Measurements from ENCODE around the gene TMEM184A. TPM values are rescaled to one million over a fixed set of nuclear protein-coding genes. Genes with fewer than 3 reads are reported as not detected.

TMEM184A gene
- total and polyA plus RNA-seq, 2 of the 13 experiments (the other 11 are each of a cell fraction or from before 2014, with no cell fraction given), result 9.5 to 20.4 TPM

GRCh38 chr7:1549357-1550004 lies 6.5 kb downstream of the TMEM184A start:
- CTCF ChIA-PET (ENCODE audit: low intra/inter-chr PET ratio, low total read pairs), result no interaction called here
- ATAC-seq, result no peak
- H3K4me3 ChIP-seq (replicated peaks in 1 of 3; ENCODE audit: insufficient read depth in 1 of 3, low read depth in 2 of 3, low read length in 3 of 3), result no peak overlapping the region
- no peak overlapping the region for H3K9ac ChIP-seq (ENCODE audit: insufficient read depth, low read depth, low read length)
- H3K4me1 ChIP-seq (ENCODE audit: insufficient read depth, low read length), result peaks cover 8% of the 10 kb centered on the region
- no peak for DNase-seq (ENCODE audit: low spot score)
- H3K27me3 ChIP-seq (ENCODE audit: control insufficient read depth in 1 of 2, insufficient read depth in 2 of 2, low read length in 2 of 2), result no peaks in the 10 kb centered on the region
- no peak overlapping the region for H2AFZ ChIP-seq (ENCODE audit: low read length)
- H3K27ac ChIP-seq (ENCODE audit: extremely low read length, insufficient read depth, low read length), result no peak overlapping the region
- no peaks in the 10 kb centered on the region for H3K9me3 ChIP-seq (ENCODE audit: low read length)
- H3K4me2 ChIP-seq (ENCODE audit: low read depth, low read length), result no peak overlapping the region
- TF ChIP-seq RBFOX2 (IDR thresholded peaks at IDR 0.05; ENCODE audit: low read depth, low read length) (0 out of 2 replicates have a peak, but pooled peaks have one; percentile 47), ZNF576 (CRISPR knock-in tag; IDR thresholded peaks at IDR 0.05) (no peak), FOXK2 (IDR thresholded peaks at IDR 0.05) (no peak), CBFB (CRISPR knock-in tag; IDR thresholded peaks at IDR 0.05) (no peak), RFX3 (CRISPR knock-in tag; IDR thresholded peaks at IDR 0.05) (no peak), ELF4 (CRISPR knock-in tag; IDR thresholded peaks at IDR 0.05; ENCODE audit: borderline replicate concordance) (no peak), ZNF761 (CRISPR knock-in tag; conservative IDR thresholded peaks at IDR 0.05) (no peak)
- no TSS peak for BruUV-seq (replicated peaks)
- no peaks in the 10 kb centered on the region for H4K20me1 ChIP-seq (ENCODE audit: insufficient read depth, low read length)
- intact Hi-C loops (cut with micrococcal nuclease; ENCODE audit: unreplicated experiment) (no loop called here), in situ Hi-C loops (cut with HindIII; ENCODE audit: extremely low pct_ligation_motif_present, low pct_unique_long_range_greater_than_20kb) (no loop called here)
- POLR2A ChIA-PET, result no interaction called here
- peaks cover 5 to 10% of the 10 kb centered on the region in 2 experiments; a peak in 3 of 5 replicates for H3K36me3 ChIP-seq (replicated peaks in 1 of 2; ENCODE audit: control insufficient read depth in 1 of 2, insufficient read depth in 2 of 2, low read length in 2 of 2)
- H3K79me2 ChIP-seq (ENCODE audit: insufficient read depth, low read length), result no peaks in the 10 kb centered on the region
- FAIRE-seq, result no peak
- 98% methylated on average over 15 of the region's 27 CpGs for WGBS (ENCODE audit: low lambda C conversion rate)

GRCh38 chr7:1548944-1549343 lies 7.1 kb downstream of the TMEM184A start:
- no peak overlapping the region for H3K4me3 ChIP-seq (replicated peaks in 1 of 3; ENCODE audit: insufficient read depth in 1 of 3, low read depth in 2 of 3, low read length in 3 of 3)
- no peak for ATAC-seq
- ChIA-PET POLR2A (no interaction called here), CTCF (ENCODE audit: low intra/inter-chr PET ratio, low total read pairs) (no interaction called here)
- 0 out of 2 replicates have a peak, but pooled peaks have one; percentile 24 for TF ChIP-seq HNRNPL (IDR thresholded peaks at IDR 0.05; ENCODE audit: low read depth, low read length)
- peak; percentile 87 for TF ChIP-seq MNT (IDR thresholded peaks at IDR 0.05)
- TF ChIP-seq KDM5A (IDR thresholded peaks at IDR 0.05; ENCODE audit: borderline replicate concordance, low read length), result no peak
- TF ChIP-seq HMGXB4 (CRISPR knock-in tag; IDR thresholded peaks at IDR 0.05; ENCODE audit: borderline replicate concordance in 1 of 2, low read depth in 1 of 2), result no peak
- H4K20me1 ChIP-seq (ENCODE audit: insufficient read depth, low read length), result no peaks in the 10 kb centered on the region
- H2AFZ ChIP-seq (ENCODE audit: low read length), result no peak overlapping the region
- intact Hi-C loops (cut with micrococcal nuclease; ENCODE audit: unreplicated experiment), result no loop called here
- no peak for FAIRE-seq
- no TSS peak for BruUV-seq (replicated peaks)
- 84% methylated on average over 11 of the region's 14 CpGs for WGBS (ENCODE audit: low lambda C conversion rate)
- H3K36me3 ChIP-seq (replicated peaks in 1 of 2; ENCODE audit: control insufficient read depth in 1 of 2, insufficient read depth in 2 of 2, low read length in 2 of 2), result peaks cover 5 to 10% of the 10 kb centered on the region in 2 experiments; a peak in 3 of 5 replicates
- H3K9ac ChIP-seq (ENCODE audit: insufficient read depth, low read depth, low read length), result no peak overlapping the region
- peaks cover 3% of the 10 kb centered on the region for H3K4me1 ChIP-seq (ENCODE audit: insufficient read depth, low read length)
- H3K27me3 ChIP-seq (ENCODE audit: control insufficient read depth in 1 of 2, insufficient read depth in 2 of 2, low read length in 2 of 2), result no peaks in the 10 kb centered on the region
- H3K4me2 ChIP-seq (ENCODE audit: low read depth, low read length), result no peak overlapping the region
- no peaks in the 10 kb centered on the region for H3K9me3 ChIP-seq (ENCODE audit: low read length)
- DNase-seq (ENCODE audit: low spot score), result no peak
- H3K27ac ChIP-seq (ENCODE audit: extremely low read length, insufficient read depth, low read length), result no peak overlapping the region
- in situ Hi-C loops (cut with HindIII; ENCODE audit: extremely low pct_ligation_motif_present, low pct_unique_long_range_greater_than_20kb), result no loop called here
- no peaks in the 10 kb centered on the region for H3K79me2 ChIP-seq (ENCODE audit: insufficient read depth, low read length)

All from HepG2 (cell line).